ENCODE data around the gene SUMF2. TPM values are rescaled to one million over a fixed set of nuclear protein-coding genes. Genes with fewer than 3 reads are reported as not detected.

Gene SUMF2
- total RNA-seq, 1 donor from 2014 or later, result 158 TPM

GRCh38 chr7:56127241-56127975 lies 63.3 kb downstream of the SUMF2 start:
- Mint-ChIP-seq H3K4me3 (ENCODE audit: low read depth) (no peak overlapping the region), H3K27me3 (ENCODE audit: low read depth) (no peaks in the 10 kb centered on the region), H3K27ac (no peak overlapping the region), H3K36me3 (ENCODE audit: low read depth) (no peaks in the 10 kb centered on the region), H3K4me1 (ENCODE audit: low read depth) (no peaks in the 10 kb centered on the region), H3K9me3 (no peaks in the 10 kb centered on the region)
- intact Hi-C loops (cut with micrococcal nuclease), result no loop called here
- DNase-seq (ENCODE audit: low spot score), result no peak

Other genes starting within 250 kb of the SUMF2 start
- gene SEPTIN14, start 201.5 kb upstream of the SUMF2 start, total RNA-seq, result not detected in 2 replicates
- gene ZNF713, start 176.8 kb upstream of the SUMF2 start, total RNA-seq, result 1.7 and 2.9 TPM in 2 replicates
- 28.3 and 29.4 TPM in 2 replicates for gene MRPS17, start 112.4 kb upstream of the SUMF2 start, total RNA-seq
- gene NIPSNAP2, start 99.7 kb upstream of the SUMF2 start, total RNA-seq, result 52.3 and 56.3 TPM in 2 replicates
- 18.4 and 20.8 TPM in 2 replicates for gene PSPH, start 12.8 kb upstream of the SUMF2 start, total RNA-seq
- 259 and 263 TPM in 2 replicates for gene CCT6A, start 12.5 kb upstream of the SUMF2 start, total RNA-seq
- gene PHKG1, start 28.7 kb downstream of the SUMF2 start, total RNA-seq, result 2.5 and 3.6 TPM in 2 replicates
- gene CHCHD2, start 42.2 kb downstream of the SUMF2 start, total RNA-seq, result 660 TPM in 2 replicates
- not detected in 2 replicates for gene NUPR2, start 52.1 kb downstream of the SUMF2 start, total RNA-seq